Hepatocyte (in vitro differentiated cells): Measurements from ENCODE around the gene CD164. TPM values are rescaled to one million over a fixed set of nuclear protein-coding genes. Genes with fewer than 3 reads are reported as not detected.

Experiments
- DNase-seq: peaks from one replicate; pipeline ENCODE4 v3.0.0-alpha.2; 2016; ENCODE audit warnings: low spot score
- H2AFZ ChIP-seq: fragments of 200-600 bp; sonication (generic); 2 replicates; pipeline ENCODE4 v1.6.0; 2016; ENCODE audit warnings: antibody characterized with exemption, mild to moderate bottlenecking
- H3K27ac ChIP-seq: fragments of 200-600 bp; sonication (generic); 2 replicates; pipeline ENCODE4 v1.5.1; 2016; ENCODE audit warnings: mild to moderate bottlenecking
- H3K27me3 ChIP-seq: fragments of 200-600 bp; sonication (generic); 2 replicates; pipeline ENCODE4 v1.6.1; 2016
- H3K36me3 ChIP-seq: fragments of 200-600 bp; sonication (generic); replicated peaks from 2 replicates; pipeline ENCODE4 v1.5.1; 2016; ENCODE audit warnings: low read depth; ENCODE audit not compliant: insufficient read depth
- H3K4me1 ChIP-seq: fragments of 200-600 bp; sonication (generic); 2 replicates; pipeline ENCODE4 v1.5.1; 2016; ENCODE audit warnings: mild to moderate bottlenecking, moderate library complexity; ENCODE audit not compliant: insufficient read depth
- H3K4me2 ChIP-seq: fragments of 200-600 bp; sonication (generic); 2 replicates; pipeline ENCODE4 v1.6.0; 2016
- H3K4me3 ChIP-seq: fragments of 200-600 bp; sonication (generic); 2 replicates; pipeline ENCODE4 v1.5.1; 2016; ENCODE audit warnings: mild to moderate bottlenecking
- H3K79me2 ChIP-seq: fragments of 200-600 bp; sonication (generic); 2 replicates; pipeline ENCODE4 v1.6.0; 2017; ENCODE audit warnings: mild to moderate bottlenecking
- H3K9me2 ChIP-seq: fragments of 200-600 bp; sonication (generic); replicated peaks from 2 replicates; pipeline ENCODE4 v1.6.0; 2017; ENCODE audit warnings: mild to moderate bottlenecking; ENCODE audit not compliant: insufficient read depth
- H3K9me3 ChIP-seq: fragments of 200-600 bp; sonication (generic); 2 replicates; pipeline ENCODE4 v1.5.1; 2016; ENCODE audit warnings: low read depth, mild to moderate bottlenecking
- H4K20me1 ChIP-seq: fragments of 200-600 bp; sonication (generic); 2 replicates; pipeline ENCODE4 v1.6.0; 2016; ENCODE audit warnings: mild to moderate bottlenecking; ENCODE audit not compliant: insufficient read depth, poor library complexity, severe bottlenecking
- EZH2 ChIP-seq: fragments of 200-600 bp; sonication (generic); IDR thresholded peaks from 2 replicates; pipeline ENCODE4 v1.6.1; 2016; ENCODE audit warnings: antibody characterized with exemption, mild to moderate bottlenecking, borderline replicate concordance
- EZH2phosphoT487 ChIP-seq: fragments of 200-600 bp; sonication (generic); IDR thresholded peaks from one replicate; pipeline ENCODE4 v1.6.1; 2018; ENCODE audit warnings: antibody characterized with exemption, mild to moderate bottlenecking, low read depth, moderate library complexity; ENCODE audit not compliant: unreplicated experiment, severe bottlenecking
- WGBS: methylation state at CpG from one replicate; pipeline ENCODE4 v1.1.6; 2016; ENCODE audit warnings: low lambda C conversion rate; ENCODE audit errors: missing lambda C conversion rate; 5-methylcytosine and 5-hydroxymethylcytosine counted together
- polyA plus RNA-seq: library from polyadenylated mRNA; unstranded; fragments of >200 nt; fragmentation: Nextera tagmentation; extraction: Ambion mirVana; gene quantifications from 2 replicates; pipeline ENCODE4 v1.2.1, GENCODE V29; 2016
- total RNA-seq: library from RNA; depleted of rRNA; stranded (reverse); fragments of >200 nt; gene quantifications from 2 replicates; pipeline ENCODE4 v1.2.3, GENCODE V29; 2014
- TF ChIP-seq, protein P1 (sequence below): fragments of 200-600 bp; sonication (generic); IDR thresholded peaks from 2 replicates; pipeline ENCODE4 v1.5.1; 2016; ENCODE audit warnings: antibody characterized with exemption, mild to moderate bottlenecking; ENCODE audit not compliant: poor library complexity

CD164 gene
- total and polyA plus RNA-seq, 2 experiments from 2014 or later, result 475 to 574 TPM

DNA sequence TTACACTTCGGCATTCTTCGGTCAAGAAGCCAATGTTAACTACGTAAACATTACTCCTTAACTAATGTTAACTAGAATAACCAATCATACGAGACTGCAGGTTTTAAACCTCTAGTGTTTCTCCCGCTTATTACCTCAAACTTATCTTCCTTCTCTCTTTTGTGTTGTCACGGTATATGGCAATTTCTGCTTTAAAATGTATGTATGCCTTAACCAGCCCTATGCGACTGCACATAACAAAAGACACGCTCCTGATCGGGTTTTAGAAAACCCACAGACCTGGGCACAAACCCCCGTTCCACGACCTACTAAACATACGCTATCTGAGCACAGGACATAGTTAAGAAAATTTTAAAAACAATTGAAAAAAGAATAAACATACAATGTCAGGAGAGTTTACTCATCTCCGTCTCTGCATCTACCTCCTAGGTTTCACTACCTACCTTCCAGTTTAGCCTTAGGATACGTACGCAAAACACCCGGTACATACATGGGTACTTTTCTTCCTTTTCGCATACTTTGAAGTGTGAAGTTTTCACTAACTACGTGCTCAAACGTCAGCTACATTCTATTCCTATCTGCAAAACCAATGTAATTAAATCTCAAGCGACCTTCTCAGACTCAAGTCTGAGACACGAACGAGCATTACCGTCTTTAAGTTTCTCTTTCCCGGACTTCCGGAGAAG lies 1.1 kb downstream of the CD164 start:
- no peak for DNase-seq
- no peak for TF ChIP-seq EZH2
- TF ChIP-seq, protein P1, sequence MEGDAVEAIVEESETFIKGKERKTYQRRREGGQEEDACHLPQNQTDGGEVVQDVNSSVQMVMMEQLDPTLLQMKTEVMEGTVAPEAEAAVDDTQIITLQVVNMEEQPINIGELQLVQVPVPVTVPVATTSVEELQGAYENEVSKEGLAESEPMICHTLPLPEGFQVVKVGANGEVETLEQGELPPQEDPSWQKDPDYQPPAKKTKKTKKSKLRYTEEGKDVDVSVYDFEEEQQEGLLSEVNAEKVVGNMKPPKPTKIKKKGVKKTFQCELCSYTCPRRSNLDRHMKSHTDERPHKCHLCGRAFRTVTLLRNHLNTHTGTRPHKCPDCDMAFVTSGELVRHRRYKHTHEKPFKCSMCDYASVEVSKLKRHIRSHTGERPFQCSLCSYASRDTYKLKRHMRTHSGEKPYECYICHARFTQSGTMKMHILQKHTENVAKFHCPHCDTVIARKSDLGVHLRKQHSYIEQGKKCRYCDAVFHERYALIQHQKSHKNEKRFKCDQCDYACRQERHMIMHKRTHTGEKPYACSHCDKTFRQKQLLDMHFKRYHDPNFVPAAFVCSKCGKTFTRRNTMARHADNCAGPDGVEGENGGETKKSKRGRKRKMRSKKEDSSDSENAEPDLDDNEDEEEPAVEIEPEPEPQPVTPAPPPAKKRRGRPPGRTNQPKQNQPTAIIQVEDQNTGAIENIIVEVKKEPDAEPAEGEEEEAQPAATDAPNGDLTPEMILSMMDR, result no peak
- TF ChIP-seq EZH2phosphoT487, result no peak
- Histone ChIP-seq H4K20me1 (peaks cover 53% of the 10 kb centered on the region), H3K79me2 (peaks cover 55% of the 10 kb centered on the region), H3K36me3 (no peaks in the 10 kb centered on the region), H2AFZ (peak overlapping the region; percentile 48), H3K9me3 (no peaks in the 10 kb centered on the region), H3K4me1 (peaks cover 29% of the 10 kb centered on the region), H3K9me2 (no peaks in the 10 kb centered on the region), H3K4me2 (peak overlapping the region; percentile 72), H3K27ac (peak overlapping the region; percentile 96), H3K4me3 (peak overlapping the region; percentile 86), H3K27me3 (no peaks in the 10 kb centered on the region)
- WGBS, result under 1% methylated on average over 25 of the region's 25 CpGs

DNA sequence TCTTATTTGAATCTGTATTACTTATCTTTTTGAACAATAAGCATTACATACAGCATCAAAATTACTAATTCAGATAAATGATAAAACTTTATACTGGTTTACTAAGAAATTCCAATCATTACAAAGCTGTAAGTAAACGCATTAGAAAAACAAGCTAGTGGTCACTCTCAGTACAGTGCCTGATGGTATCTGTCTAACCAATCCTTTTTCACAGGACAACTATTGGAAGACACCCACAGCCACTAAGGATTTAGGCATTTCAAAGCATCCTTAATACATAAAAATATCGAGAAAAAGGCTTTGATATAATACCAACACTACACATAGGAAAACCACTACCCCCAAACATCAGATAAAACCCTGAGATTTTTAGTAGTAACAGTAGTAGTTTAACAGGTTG lies 2.6 kb downstream of the CD164 start:
- H3K27ac ChIP-seq, result no peak overlapping the region
- no peak for DNase-seq

DNA sequence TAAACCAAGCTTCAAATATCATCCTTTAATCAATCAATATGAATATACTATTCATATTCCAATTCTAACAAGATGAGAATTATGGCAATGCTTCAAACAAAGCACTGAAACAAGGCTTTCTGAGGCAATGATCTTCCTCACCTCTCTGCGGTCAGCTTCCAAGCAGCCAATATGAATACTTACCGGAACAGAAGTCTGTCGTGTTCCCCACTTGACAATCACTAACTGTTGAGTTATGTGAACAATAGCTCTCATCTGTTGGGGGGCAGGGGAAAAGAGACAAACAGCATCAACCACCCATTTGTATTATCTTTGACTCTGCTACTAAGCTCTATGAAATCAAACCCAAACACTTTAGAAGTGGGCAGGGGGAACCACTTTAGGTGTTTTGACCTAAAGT lies 4.5 kb downstream of the CD164 start:
- Histone ChIP-seq H3K4me2 (no peak overlapping the region), H3K27me3 (no peaks in the 10 kb centered on the region), H3K4me1 (peaks cover 13% of the 10 kb centered on the region), H4K20me1 (peaks cover 79% of the 10 kb centered on the region), H3K36me3 (no peaks in the 10 kb centered on the region), H3K9me2 (no peaks in the 10 kb centered on the region), H3K79me2 (peaks cover 89% of the 10 kb centered on the region), H3K4me3 (no peak overlapping the region), H3K27ac (no peak overlapping the region), H2AFZ (no peak overlapping the region), H3K9me3 (no peaks in the 10 kb centered on the region)
- DNase-seq, result no peak
- 92% methylated on average over 3 of the region's 3 CpGs for WGBS
- no peak for TF ChIP-seq EZH2
- TF ChIP-seq EZH2phosphoT487, result no peak
- TF ChIP-seq, protein P1, result no peak

More for the DNA sequence above, 2.6 kb downstream of the CD164 start:
- no peak overlapping the region for H2AFZ ChIP-seq
- H3K9me2 ChIP-seq, result no peaks in the 10 kb centered on the region
- H3K4me3 ChIP-seq, result peak overlapping the region; percentile 86
- 67% methylated on average over 2 of the region's 2 CpGs for WGBS
- no peaks in the 10 kb centered on the region for H3K27me3 ChIP-seq
- no peaks in the 10 kb centered on the region for H3K9me3 ChIP-seq
- peaks cover 21% of the 10 kb centered on the region for H3K4me1 ChIP-seq
- no peaks in the 10 kb centered on the region for H3K36me3 ChIP-seq
- H3K4me2 ChIP-seq, result peak overlapping the region; percentile 72
- peaks cover 64% of the 10 kb centered on the region for H4K20me1 ChIP-seq
- peaks cover 69% of the 10 kb centered on the region for H3K79me2 ChIP-seq
- TF ChIP-seq EZH2phosphoT487 (no peak), EZH2 (no peak)
- TF ChIP-seq, protein P1, result no peak
